ENCODE results near the gene INAFM2. TPM values are rescaled to one million over a fixed set of nuclear protein-coding genes. Genes with fewer than 3 reads are reported as not detected.

The INAFM2 gene
- total RNA-seq, 1 donor from 2014 or later: 19.2 TPM

DNA sequence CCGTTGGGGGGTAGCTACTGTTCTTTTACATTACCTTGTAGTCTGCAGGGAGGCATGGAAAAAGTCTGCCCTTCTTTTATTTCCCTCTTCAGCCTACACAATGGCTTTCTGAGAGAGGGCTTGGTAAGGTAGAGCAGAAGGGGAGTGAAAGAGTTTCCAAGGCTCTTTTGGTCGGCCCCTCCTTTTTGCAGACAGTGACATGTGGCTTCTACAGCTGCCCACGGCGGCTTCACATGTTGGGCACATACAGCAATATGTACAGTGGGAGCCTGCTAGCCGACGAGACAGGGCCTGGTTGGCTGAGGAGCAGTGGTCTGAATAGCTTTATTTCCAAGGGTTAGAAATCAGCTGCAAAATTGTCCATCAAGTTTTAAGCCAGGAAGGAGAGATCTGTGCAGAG, 4.0 kb downstream of the INAFM2 start:
- no peaks in the 10 kb centered on the region for H3K27me3 Mint-ChIP-seq (ENCODE audit: low read depth)
- no peak overlapping the region for H3K4me3 Mint-ChIP-seq
- H3K4me1 Mint-ChIP-seq: peaks cover 61% of the 10 kb centered on the region
- no peaks in the 10 kb centered on the region for H3K9me3 Mint-ChIP-seq
- no peak for DNase-seq (ENCODE audit: low spot score in 2 of 2, unreplicated experiment in 2 of 2)
- no peaks in the 10 kb centered on the region for H3K36me3 Mint-ChIP-seq
- TF ChIP-seq, protein P1, sequence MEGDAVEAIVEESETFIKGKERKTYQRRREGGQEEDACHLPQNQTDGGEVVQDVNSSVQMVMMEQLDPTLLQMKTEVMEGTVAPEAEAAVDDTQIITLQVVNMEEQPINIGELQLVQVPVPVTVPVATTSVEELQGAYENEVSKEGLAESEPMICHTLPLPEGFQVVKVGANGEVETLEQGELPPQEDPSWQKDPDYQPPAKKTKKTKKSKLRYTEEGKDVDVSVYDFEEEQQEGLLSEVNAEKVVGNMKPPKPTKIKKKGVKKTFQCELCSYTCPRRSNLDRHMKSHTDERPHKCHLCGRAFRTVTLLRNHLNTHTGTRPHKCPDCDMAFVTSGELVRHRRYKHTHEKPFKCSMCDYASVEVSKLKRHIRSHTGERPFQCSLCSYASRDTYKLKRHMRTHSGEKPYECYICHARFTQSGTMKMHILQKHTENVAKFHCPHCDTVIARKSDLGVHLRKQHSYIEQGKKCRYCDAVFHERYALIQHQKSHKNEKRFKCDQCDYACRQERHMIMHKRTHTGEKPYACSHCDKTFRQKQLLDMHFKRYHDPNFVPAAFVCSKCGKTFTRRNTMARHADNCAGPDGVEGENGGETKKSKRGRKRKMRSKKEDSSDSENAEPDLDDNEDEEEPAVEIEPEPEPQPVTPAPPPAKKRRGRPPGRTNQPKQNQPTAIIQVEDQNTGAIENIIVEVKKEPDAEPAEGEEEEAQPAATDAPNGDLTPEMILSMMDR (IDR thresholded peaks at IDR 0.05; ENCODE audit: unreplicated experiment): no peak
- peak overlapping the region; percentile 72 for H3K27ac Mint-ChIP-seq

DNA sequence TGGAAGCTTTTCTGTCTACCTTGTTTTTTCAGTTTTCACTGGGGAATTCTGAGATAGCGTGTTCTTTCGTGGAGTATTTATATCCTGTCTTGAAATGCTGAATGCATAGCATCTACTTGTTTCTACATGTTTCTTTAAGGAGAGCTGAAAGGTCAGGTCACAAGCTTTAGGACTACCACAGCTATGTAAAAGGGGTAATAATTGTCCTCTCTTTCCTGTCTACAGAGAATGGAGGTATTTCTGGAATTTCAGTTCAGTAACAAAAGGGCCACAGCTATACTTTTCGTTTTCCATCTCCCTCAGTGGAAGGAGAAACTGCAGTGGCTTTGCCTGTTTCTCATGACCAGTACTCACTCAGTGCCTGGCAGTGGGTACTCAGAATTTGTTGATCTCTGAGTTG, 4.7 kb downstream of the INAFM2 start:
- no peak overlapping the region for H3K4me3 Mint-ChIP-seq

GRCh38 chr15:40328751-40329150, 5.3 kb downstream of the INAFM2 start:
- H3K9me3 Mint-ChIP-seq: no peaks in the 10 kb centered on the region
- H3K4me3 Mint-ChIP-seq: no peak overlapping the region
- DNase-seq (ENCODE audit: low spot score in 2 of 2, unreplicated experiment in 2 of 2): no peak
- H3K27me3 Mint-ChIP-seq (ENCODE audit: low read depth): no peaks in the 10 kb centered on the region
- H3K27ac Mint-ChIP-seq: peak overlapping the region; percentile 72
- TF ChIP-seq, protein P1 (IDR thresholded peaks at IDR 0.05; ENCODE audit: unreplicated experiment): no peak
- H3K4me1 Mint-ChIP-seq: peaks cover 57% of the 10 kb centered on the region
- H3K36me3 Mint-ChIP-seq: no peaks in the 10 kb centered on the region

More for the DNA sequence above, 4.7 kb downstream of the INAFM2 start:
- Mint-ChIP-seq H3K27ac (peak overlapping the region; percentile 72), H3K4me1 (peaks cover 55% of the 10 kb centered on the region), H3K9me3 (no peaks in the 10 kb centered on the region), H3K36me3 (no peaks in the 10 kb centered on the region), H3K27me3 (ENCODE audit: low read depth) (no peaks in the 10 kb centered on the region)
- TF ChIP-seq, protein P1 (IDR thresholded peaks at IDR 0.05; ENCODE audit: unreplicated experiment): no peak
- DNase-seq (ENCODE audit: low spot score in 2 of 2, unreplicated experiment in 2 of 2): no peak

GRCh38 chr15:40329804-40330203, 6.3 kb downstream of the INAFM2 start:
- H3K36me3 Mint-ChIP-seq: no peaks in the 10 kb centered on the region
- no peaks in the 10 kb centered on the region for H3K27me3 Mint-ChIP-seq (ENCODE audit: low read depth)
- TF ChIP-seq, protein P1 (IDR thresholded peaks at IDR 0.05; ENCODE audit: unreplicated experiment): no peak
- H3K4me3 Mint-ChIP-seq: no peak overlapping the region
- H3K27ac Mint-ChIP-seq: no peak overlapping the region
- peaks cover 66% of the 10 kb centered on the region for H3K4me1 Mint-ChIP-seq
- H3K9me3 Mint-ChIP-seq: no peaks in the 10 kb centered on the region
- DNase-seq (ENCODE audit: low spot score in 2 of 2, unreplicated experiment in 2 of 2): no peak

- H3K27me3 Mint-ChIP-seq (ENCODE audit: low read depth): no peaks in the 10 kb centered on the region
- H3K4me3 Mint-ChIP-seq: no peak overlapping the region
- H3K4me1 Mint-ChIP-seq: peaks cover 65% of the 10 kb centered on the region
- no peaks in the 10 kb centered on the region for H3K36me3 Mint-ChIP-seq
- H3K9me3 Mint-ChIP-seq: no peaks in the 10 kb centered on the region
- peak overlapping the region; percentile 25 for H3K27ac Mint-ChIP-seq
- no peak for DNase-seq (ENCODE audit: low spot score in 2 of 2, unreplicated experiment in 2 of 2)
- TF ChIP-seq, protein P1 (IDR thresholded peaks at IDR 0.05; ENCODE audit: unreplicated experiment): no peak
Measured at GRCh38 chr15:40330368-40330836, 6.9 kb downstream of the INAFM2 start.

- no peaks in the 10 kb centered on the region for H3K27me3 Mint-ChIP-seq (ENCODE audit: low read depth)
- peaks cover 65% of the 10 kb centered on the region for H3K4me1 Mint-ChIP-seq
- H3K4me3 Mint-ChIP-seq: no peak overlapping the region
- H3K36me3 Mint-ChIP-seq: no peaks in the 10 kb centered on the region
- TF ChIP-seq, protein P1 (IDR thresholded peaks at IDR 0.05; ENCODE audit: unreplicated experiment): no peak
- DNase-seq (ENCODE audit: low spot score in 2 of 2, unreplicated experiment in 2 of 2): no peak
- peak overlapping the region; percentile 56 for H3K27ac Mint-ChIP-seq
- H3K9me3 Mint-ChIP-seq: no peaks in the 10 kb centered on the region
Measured at GRCh38 chr15:40331026-40331425, 7.5 kb downstream of the INAFM2 start.
